Measurements from ENCODE around the gene SLC25A29.

SLC25A29 gene

GRCh38 chr14:100306101-100306997 lies at the start of gene SLC25A29:
Gene SLC25A29 (minus strand): TSS chr14:100306444. CDS start chr14:100306232, 212 bp downstream.
- H3K36me3 ChIP-seq (ENCODE audit: control insufficient read depth, insufficient read depth, low read length): no peaks in the 10 kb centered on the region; the same call in 1 of the 2 replicates
- H3K4me3 ChIP-seq (replicated peaks; ENCODE audit: low read depth, low read length): peak within 1 kb of the TSS; percentile 81
- DNase-seq (ENCODE audit: extremely low read depth, insufficient read length): peak; percentile 90
- TF ChIP-seq CTCF (IDR thresholded peaks at IDR 0.05; ENCODE audit: insufficient read depth, low read length, poor library complexity, severe bottlenecking): no peak
- no peaks in the 10 kb centered on the region; the same call in 1 of the 2 replicates for H3K27me3 ChIP-seq (replicated peaks; ENCODE audit: control insufficient read depth, insufficient read depth, low read length)

- Histone ChIP-seq H3K36me3 (ENCODE audit: control insufficient read depth, insufficient read depth, low read length) (peaks cover 55% of the 10 kb centered on the region), H3K4me3 (replicated peaks; ENCODE audit: low read depth, low read length) (no peak overlapping the region), H3K27me3 (replicated peaks; ENCODE audit: control insufficient read depth, insufficient read depth, low read length) (no peaks in the 10 kb centered on the region)
- TF ChIP-seq CTCF (IDR thresholded peaks at IDR 0.05; ENCODE audit: insufficient read depth, low read length, poor library complexity, severe bottlenecking): no peak
- DNase-seq (ENCODE audit: extremely low read depth, insufficient read length): no peak
Observed at GRCh38 chr14:100350986-100351385, 44.7 kb upstream of the SLC25A29 start.

GRCh38 chr14:100350276-100350926 lies 44.2 kb upstream of the SLC25A29 start:
- Histone ChIP-seq H3K27me3 (replicated peaks; ENCODE audit: control insufficient read depth, insufficient read depth, low read length) (no peaks in the 10 kb centered on the region), H3K36me3 (ENCODE audit: control insufficient read depth, insufficient read depth, low read length) (peaks cover 54% of the 10 kb centered on the region), H3K4me3 (replicated peaks; ENCODE audit: low read depth, low read length) (no peak overlapping the region)
- TF ChIP-seq CTCF (IDR thresholded peaks at IDR 0.05; ENCODE audit: insufficient read depth, low read length, poor library complexity, severe bottlenecking): no peak
- DNase-seq (ENCODE audit: extremely low read depth, insufficient read length): no peak

- no peak overlapping the region for H3K4me3 ChIP-seq (replicated peaks; ENCODE audit: low read depth, low read length)
- H3K36me3 ChIP-seq (ENCODE audit: control insufficient read depth, insufficient read depth, low read length): peaks cover 50% of the 10 kb centered on the region
- TF ChIP-seq CTCF (IDR thresholded peaks at IDR 0.05; ENCODE audit: insufficient read depth, low read length, poor library complexity, severe bottlenecking): no peak
- H3K27me3 ChIP-seq (replicated peaks; ENCODE audit: control insufficient read depth, insufficient read depth, low read length): no peaks in the 10 kb centered on the region
- DNase-seq (ENCODE audit: extremely low read depth, insufficient read length): no peak
Observed at GRCh38 chr14:100348784-100349685, 42.8 kb upstream of the SLC25A29 start.

GRCh38 chr14:100348253-100348729 lies 42.0 kb upstream of the SLC25A29 start:
- Histone ChIP-seq H3K36me3 (ENCODE audit: control insufficient read depth, insufficient read depth, low read length) (peaks cover 44% of the 10 kb centered on the region), H3K4me3 (replicated peaks; ENCODE audit: low read depth, low read length) (no peak overlapping the region), H3K27me3 (replicated peaks; ENCODE audit: control insufficient read depth, insufficient read depth, low read length) (no peaks in the 10 kb centered on the region)
- no peak for TF ChIP-seq CTCF (IDR thresholded peaks at IDR 0.05; ENCODE audit: insufficient read depth, low read length, poor library complexity, severe bottlenecking)
- DNase-seq (ENCODE audit: extremely low read depth, insufficient read length): no peak

Data from GM06990 (cell line).